ENCODE measurements around the gene OR2T1.
"Not testable (repeated sequence)": the region's sequence is repeated elsewhere in the genome, so short reads cannot be mapped to it uniquely, and the experiment has no call there.

The OR2T1 gene

GRCh38 chr1:248436303-248436702 lies 33.5 kb downstream of the OR2T1 start:
- DNase-seq: not testable (repeated sequence)

DNA sequence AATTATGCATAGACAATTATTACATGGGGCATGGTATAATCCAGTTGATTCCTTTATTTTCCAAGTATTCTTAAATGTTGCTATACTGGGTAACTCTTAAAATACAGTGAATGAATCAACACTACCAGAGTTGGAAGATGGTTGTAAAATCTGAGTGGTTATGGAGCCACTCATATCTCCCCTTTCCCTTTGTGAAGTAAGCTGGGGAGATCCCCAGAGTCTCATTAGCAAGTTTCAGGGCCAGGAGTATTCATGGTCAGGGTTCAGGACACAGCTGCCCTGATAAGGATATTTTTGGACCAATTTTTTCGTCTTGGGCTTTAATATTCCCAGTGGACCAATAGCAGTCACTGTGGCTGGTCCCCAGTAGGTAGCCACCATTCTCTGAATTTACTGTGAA lies 35.8 kb downstream of the OR2T1 start:
- not testable (repeated sequence) for DNase-seq

- DNase-seq: not testable (repeated sequence)
These were observed 36.4 kb downstream of the OR2T1 start for GRCh38 chr1:248439283-248439682.

DNA sequence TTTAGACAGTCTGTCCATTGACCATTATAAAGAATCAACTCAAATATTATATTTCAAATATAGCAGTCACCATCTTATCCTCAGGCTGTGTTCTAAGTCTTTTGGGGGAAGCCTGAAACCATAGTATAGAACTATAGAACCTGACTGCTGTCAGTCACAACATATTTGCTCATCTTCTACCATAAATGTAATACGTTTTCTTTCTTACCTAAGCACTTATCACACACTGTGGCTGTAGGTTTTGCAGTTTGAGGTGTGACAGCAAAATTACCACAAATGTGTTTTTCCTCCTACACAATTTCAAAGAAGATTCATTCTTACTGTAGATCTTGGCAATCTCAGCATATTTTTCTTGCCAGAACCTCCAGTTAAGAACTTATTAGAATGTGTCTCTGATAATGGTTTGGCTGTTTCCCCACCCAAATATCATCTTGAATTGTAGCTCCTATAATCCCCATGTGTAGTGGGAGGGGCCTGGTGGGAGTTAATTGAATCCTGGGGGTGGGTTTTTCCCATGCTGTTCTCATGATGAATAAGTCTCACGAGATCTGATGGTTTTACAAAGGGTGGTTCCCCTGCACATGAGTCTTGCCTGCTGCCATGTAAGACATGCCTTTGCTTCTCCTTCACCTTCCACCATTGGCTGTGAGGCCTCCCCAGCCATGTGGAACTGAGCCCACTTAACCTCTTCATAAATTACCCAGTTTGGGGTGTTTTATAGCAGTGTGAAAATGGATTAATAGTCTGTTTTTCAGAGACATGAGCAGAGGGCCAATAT lies 39.8 kb downstream of the OR2T1 start:
- DNase-seq: not testable (repeated sequence)

DNA sequence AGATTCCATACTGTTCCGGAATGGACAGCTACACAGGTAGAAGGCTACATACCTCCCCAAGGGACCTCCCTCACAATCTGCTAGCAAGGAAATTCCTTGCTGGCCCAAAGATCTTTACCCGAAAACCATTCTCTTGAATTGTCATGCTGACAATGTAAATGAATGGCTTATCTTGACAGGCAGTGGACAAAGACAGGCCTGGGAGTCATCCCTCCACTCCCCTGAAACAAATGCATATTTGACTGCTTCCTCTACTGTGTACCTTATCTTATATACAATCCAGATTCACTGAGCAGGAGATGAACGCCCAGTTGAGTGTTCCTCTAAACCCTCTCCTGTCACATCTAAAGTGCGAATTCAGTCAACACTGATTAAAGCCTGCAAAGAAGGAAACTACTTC lies 41.8 kb downstream of the OR2T1 start:
- not testable (repeated sequence) for DNase-seq

DNA sequence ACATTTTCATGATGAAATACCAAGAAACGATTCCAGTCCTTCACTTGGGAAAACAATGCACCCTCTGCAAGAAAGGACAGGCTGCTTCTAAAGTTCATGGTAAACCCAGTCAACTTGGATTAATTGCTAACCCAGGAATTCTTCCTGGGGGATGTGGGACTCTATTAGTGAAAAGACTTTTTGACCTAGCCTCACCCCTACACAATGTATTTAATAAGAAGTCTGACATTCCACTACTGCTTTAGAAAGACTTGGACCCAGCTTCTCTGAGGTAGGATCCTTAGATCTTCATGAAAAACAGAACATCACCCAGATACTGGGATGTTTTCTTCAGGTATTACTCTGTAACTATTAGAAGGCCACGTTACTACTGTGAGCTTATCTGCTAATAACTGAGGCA lies 42.6 kb downstream of the OR2T1 start, which contains the start of gene OR2T2:
OR2T2 (plus strand) TSS at position 239 of the 400 bp plus-strand sequence. CDS start 7,161 bp downstream, outside the sequence.
- not testable (repeated sequence) for DNase-seq

DNA sequence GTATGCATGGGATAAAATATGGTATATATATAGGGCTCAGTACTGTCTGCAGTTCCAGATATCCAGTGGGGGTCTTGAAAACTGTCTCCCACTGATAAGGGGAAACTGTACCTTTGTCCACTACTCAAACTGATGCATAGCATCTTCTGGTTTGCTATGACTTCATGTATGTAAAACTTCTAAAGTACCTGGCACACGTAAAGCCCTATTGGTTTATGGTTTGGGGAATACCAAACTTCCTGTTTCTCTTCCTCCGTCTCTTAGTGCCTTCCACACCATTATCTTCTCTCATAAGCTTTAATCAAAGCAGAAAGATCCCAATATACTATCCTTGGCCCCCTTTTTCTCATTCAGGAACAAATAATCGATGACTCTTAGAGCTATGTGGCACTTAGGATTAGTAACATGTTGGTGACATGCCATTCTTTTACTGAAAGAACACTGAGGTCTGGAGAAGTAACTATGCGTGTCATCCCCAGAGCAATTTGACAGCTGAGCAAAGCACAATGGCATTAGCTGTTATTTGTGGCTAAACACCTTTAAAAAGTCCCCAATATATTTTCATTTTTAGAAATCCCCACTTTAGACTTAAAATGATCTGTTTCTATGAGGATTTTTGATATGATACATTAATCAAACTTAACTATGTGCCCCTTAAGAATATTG lies 45.7 kb downstream of the OR2T1 start:
- DNase-seq: not testable (repeated sequence)

DNA sequence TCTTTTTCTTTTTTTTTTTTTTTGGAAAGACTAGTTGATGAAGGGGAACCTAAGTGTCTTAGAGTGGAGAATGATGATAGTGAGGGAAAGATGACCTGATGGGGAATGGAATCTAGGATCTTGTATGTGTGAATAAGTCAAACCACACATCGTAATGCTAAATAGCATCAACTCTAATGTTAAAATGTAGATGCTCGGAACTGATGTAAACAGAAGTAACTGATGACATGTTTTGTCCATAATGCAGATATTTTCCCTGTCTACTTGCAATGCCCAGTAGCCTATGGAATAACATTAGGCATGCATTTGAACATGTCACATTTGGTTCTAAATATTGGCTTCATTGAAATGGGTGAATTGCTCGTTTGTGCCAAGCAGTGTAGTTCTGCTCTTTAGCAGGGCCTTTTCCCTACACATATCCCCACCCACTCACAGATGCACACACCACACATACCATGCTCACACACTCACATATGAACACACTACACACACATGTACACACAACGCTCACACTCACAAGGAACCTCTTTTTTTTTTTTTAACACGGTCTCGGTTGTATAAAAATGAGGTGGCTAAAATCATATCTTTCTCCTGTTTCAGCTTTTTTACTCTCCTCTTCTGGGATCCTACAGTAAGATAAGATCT lies 47.1 kb downstream of the OR2T1 start:
- not testable (repeated sequence) for DNase-seq

- not testable (repeated sequence) for DNase-seq
These were observed 47.8 kb downstream of the OR2T1 start for GRCh38 chr1:248450466-248451145.

- DNase-seq: not testable (repeated sequence)
These were observed 50.8 kb downstream of the OR2T1 start for GRCh38 chr1:248453619-248454018.

DNA sequence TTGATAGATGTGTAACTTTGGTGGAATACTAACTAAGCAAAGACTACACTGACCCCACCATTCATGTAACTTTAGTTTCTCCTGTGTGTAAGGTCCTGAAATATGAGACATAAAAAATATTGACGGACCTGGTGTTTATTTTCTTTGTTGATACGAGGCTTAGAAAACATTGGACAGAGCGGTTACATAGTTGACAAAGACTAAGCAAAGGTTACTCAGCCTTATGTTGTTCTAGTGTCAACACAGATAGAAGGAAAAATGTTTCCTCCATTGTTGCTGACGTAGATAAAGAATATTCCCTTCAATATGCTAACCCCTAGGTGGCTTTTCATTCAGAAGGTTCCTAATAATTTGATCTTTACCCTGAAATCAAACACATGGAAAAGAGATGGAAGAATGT lies 52.2 kb downstream of the OR2T1 start:
- DNase-seq: not testable (repeated sequence)

DNA sequence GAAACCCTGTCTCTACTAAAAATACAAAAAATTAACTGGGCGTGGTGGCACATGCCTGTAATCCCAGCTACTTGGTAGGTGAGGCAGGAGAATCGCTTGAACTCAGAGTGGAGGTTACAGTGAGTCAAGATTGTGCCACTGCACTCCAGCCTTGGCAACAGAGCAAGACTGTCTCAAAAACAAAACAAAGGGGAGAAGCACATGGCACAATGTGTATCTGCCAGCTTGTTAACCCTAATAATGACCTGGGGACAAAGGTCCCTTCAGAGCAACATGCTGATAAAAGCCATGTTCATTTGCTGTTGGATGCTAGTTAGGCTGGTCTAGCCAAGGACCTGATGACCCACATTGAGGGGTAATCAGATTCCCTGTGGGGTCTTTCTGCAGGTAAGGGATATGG lies 53.8 kb downstream of the OR2T1 start:
- DNase-seq: not testable (repeated sequence)

All from cerebellar nuclear complex (tissue), 1 donor.